Endothelial cell of umbilical vein (primary cell): ENCODE measurements around the gene EVX2. TPM values are rescaled to one million over a fixed set of nuclear protein-coding genes. Genes with fewer than 3 reads are reported as not detected.

Source experiments
- BruUV-seq: library from RNA; stranded (reverse); fragments of 400-500 nt; replicated peaks from 2 replicates; lab custom pipeline; 2021; lab: Mats Ljungman, UMichigan
- CTCF ChIA-PET: fragments of 300-600, 350-600 bp; sonication (Branson Sonifier 250); formaldehyde crosslinking; loops from one replicate; lab custom pipeline; 2021; ENCODE audit warnings: antibody characterized with exemption, inconsistent platforms; lab: Charles Lee
- POLR2A ChIA-PET: fragments of 300-600, 350-600 bp; sonication (Branson Sonifier 250); formaldehyde crosslinking; loops from one replicate; lab custom pipeline; 2021; ENCODE audit warnings: antibody characterized with exemption, inconsistent platforms; lab: Charles Lee
- DNase-seq: peaks from one replicate; pipeline ENCODE4 v3.0.0-alpha.2; 2011; ENCODE audit warnings: low read depth, low spot score
- FAIRE-seq: peaks from 2 replicates; lab custom pipeline; 2011; peaks lifted over from hg19 to GRCh38; lab: Jason Lieb, UNC
- H2AFZ ChIP-seq: 2 replicates; pipeline ENCODE4 v1.6.0; 2012; ENCODE audit warnings: low read depth, low read length, control low read depth, inconsistent platforms
- H3K27ac ChIP-seq: 2 replicates; pipeline ENCODE4 v1.5.1; 2011; ENCODE audit warnings: low read depth, mild to moderate bottlenecking, control low read depth, low read length, moderate library complexity; ENCODE audit not compliant: insufficient read depth
- H3K27me3 ChIP-seq, 2 experiments: 2 replicates each; pipeline versions ENCODE4 v1.6.0 to v1.6.1; 2011; ENCODE audit warnings: low read length in 2 of 2, mixed read lengths in 1 of 2; ENCODE audit not compliant: control insufficient read depth in 2 of 2, insufficient read depth in 2 of 2
- H3K36me3 ChIP-seq, 2 experiments: 2 replicates in 1 of 2; 3 replicates in 1 of 2; pipeline ENCODE4 v1.5.1; 2011; ENCODE audit warnings: low read length in 2 of 2, mild to moderate bottlenecking in 1 of 2, moderate library complexity in 1 of 2; ENCODE audit not compliant: control insufficient read depth in 2 of 2, insufficient read depth in 2 of 2; ENCODE audit errors: extremely low read depth in 1 of 2
- H3K4me1 ChIP-seq: 3 replicates; pipeline ENCODE4 v1.5.1; 2011; ENCODE audit warnings: mild to moderate bottlenecking, low read length; ENCODE audit not compliant: control insufficient read depth, insufficient read depth; ENCODE audit errors: extremely low read depth
- H3K4me2 ChIP-seq: 2 replicates; pipeline ENCODE4 v1.6.1; 2011; ENCODE audit warnings: low read length, control low read depth, mixed read lengths; ENCODE audit not compliant: insufficient read depth
- H3K4me3 ChIP-seq, 3 experiments: fragments of 200-600 bp in 1 of 3; sonication (generic), shearing (Covaris generic) in 1 of 3; replicated peaks in 1 of 3; 2 replicates each; pipeline ENCODE4 v1.5.1; 2011 to 2016; ENCODE audit warnings: control low read depth in 3 of 3, low read length in 3 of 3, mild to moderate bottlenecking in 2 of 3, inconsistent platforms in 1 of 3, low read depth in 1 of 3, moderate library complexity in 1 of 3; ENCODE audit not compliant: insufficient read depth in 1 of 3
- H3K79me2 ChIP-seq: 2 replicates; pipeline ENCODE4 v1.6.0; 2012; ENCODE audit warnings: low read length, inconsistent platforms; ENCODE audit not compliant: control insufficient read depth, insufficient read depth
- H3K9ac ChIP-seq: replicated peaks from 2 replicates; pipeline ENCODE3; 2011; ENCODE audit warnings: low read length, control low read depth; ENCODE audit not compliant: insufficient read depth; ENCODE audit errors: extremely low read depth
- H3K9me1 ChIP-seq: replicated peaks from 3 replicates; pipeline ENCODE4 v1.6.0; 2011; ENCODE audit warnings: mild to moderate bottlenecking, low read length; ENCODE audit not compliant: control insufficient read depth, insufficient read depth; ENCODE audit errors: extremely low read depth
- H3K9me3 ChIP-seq: replicated peaks from 2 replicates; pipeline ENCODE4 v1.5.1; 2012; ENCODE audit warnings: low read length, inconsistent platforms; ENCODE audit not compliant: control insufficient read depth, insufficient read depth
- H4K20me1 ChIP-seq: replicated peaks from 2 replicates; pipeline ENCODE3; 2011; ENCODE audit warnings: mild to moderate bottlenecking, low read length; ENCODE audit not compliant: control insufficient read depth, insufficient read depth; ENCODE audit errors: extremely low read depth
- CTCF ChIP-seq, 2 donors: IDR thresholded peaks; 1 replicate in 1 of 2; 2 replicates in 1 of 2; pipeline ENCODE4 v1.5.1; 2011; ENCODE audit warnings: low read length in 2 of 2, mild to moderate bottlenecking in 2 of 2, moderate library complexity in 2 of 2, control low read depth in 1 of 2, inconsistent platforms in 1 of 2, low read depth in 1 of 2; ENCODE audit not compliant: insufficient read depth in 1 of 2; ENCODE audit errors: extremely low read depth in 1 of 2
- EZH2 ChIP-seq: IDR thresholded peaks from 2 replicates; pipeline ENCODE4 v1.6.1; 2012; ENCODE audit warnings: borderline replicate concordance, low read depth, mild to moderate bottlenecking, moderate library complexity, low read length, inconsistent platforms; ENCODE audit not compliant: severe bottlenecking
- FOS ChIP-seq: IDR thresholded peaks from 2 replicates; pipeline ENCODE4 v1.6.1; 2011; ENCODE audit warnings: mild to moderate bottlenecking, low read length, moderate library complexity, borderline replicate concordance; ENCODE audit not compliant: insufficient read depth
- GATA2 ChIP-seq: IDR thresholded peaks from 2 replicates; pipeline ENCODE4 v1.7.0; 2011; ENCODE audit warnings: low read depth, mild to moderate bottlenecking, moderate library complexity, mixed read lengths, low read length; ENCODE audit not compliant: insufficient read length, insufficient read depth
- JUN ChIP-seq: IDR thresholded peaks from 2 replicates; pipeline ENCODE4 v1.6.1; 2011; ENCODE audit warnings: borderline replicate concordance, low read depth; ENCODE audit not compliant: insufficient read length, insufficient read depth
- MAX ChIP-seq: IDR thresholded peaks from 2 replicates; pipeline ENCODE4 v1.6.1; 2011; ENCODE audit not compliant: insufficient read depth, insufficient read length
- MYC ChIP-seq: IDR thresholded peaks from one replicate; pipeline ENCODE4 v1.6.1; 2011; ENCODE audit warnings: mild to moderate bottlenecking, low read depth, low read length
- POLR2A ChIP-seq: IDR thresholded peaks from 2 replicates; pipeline ENCODE4 v1.6.1; 2012; ENCODE audit warnings: low read depth, mild to moderate bottlenecking, control low read depth, low read length
- POLR2AphosphoS5 ChIP-seq: IDR thresholded peaks from 2 replicates; pipeline ENCODE4 v1.6.1; 2012; ENCODE audit warnings: low read depth, mild to moderate bottlenecking, control low read depth, low read length, moderate library complexity; ENCODE audit not compliant: insufficient read depth
- dilution Hi-C: fragments of 300-500 bp; cut with MboI; formaldehyde crosslinking; loops from one replicate; pipeline ENCODE4 v1.15.0; 2019; ENCODE audit warnings: low sequenced_read_pairs; ENCODE audit not compliant: extremely low pct_ligation_motif_present
- intact Hi-C: fragments of 100-400 bp; cut with micrococcal nuclease; formaldehyde crosslinking; loops from one replicate; pipeline ENCODE4 v1.10.0; 2022
- polyA plus RNA-seq, 4 experiments: library from polyadenylated mRNA; depleted of rRNA in 3 of 4; stranded (reverse) in 3 of 4; unstranded in 1 of 4; fragments of >200 nt; gene quantifications; 2 replicates each; pipeline versions ENCODE4 v1.2.1 to v1.2.3, GENCODE V29; 2011 to 2012; ENCODE audit warnings: missing spikeins in 1 of 4
- total RNA-seq: library from RNA; stranded (reverse); gene quantifications from 2 replicates; pipeline ENCODE4 v1.2.3, GENCODE V29; 2021

Gene EVX2
- total and polyA plus RNA-seq, 2 donors (not counting 3 experiments of a cell fraction or from before 2014, with no cell fraction given), result not detected

GRCh38 chr2:176124110-176124946, 40.6 kb upstream of the EVX2 start:
- Histone ChIP-seq H3K4me3 (no peak overlapping the region), H3K36me3 (no peaks in the 10 kb centered on the region), H3K4me1 (peaks cover 31% of the 10 kb centered on the region), H3K4me2 (peak overlapping the region; percentile 80), H3K9me3 (no peaks in the 10 kb centered on the region), H2AFZ (no peak overlapping the region), H3K27ac (no peak overlapping the region), H3K27me3 (peaks cover 26 to 34% of the 10 kb centered on the region in 2 experiments), H4K20me1 (no peaks in the 10 kb centered on the region), H3K79me2 (no peaks in the 10 kb centered on the region), H3K9me1 (no peaks in the 10 kb centered on the region), H3K9ac (no peak overlapping the region)
- dilution Hi-C loops, result no loop called here
- no peak for TF ChIP-seq POLR2AphosphoS5
- no peak for TF ChIP-seq EZH2
- TF ChIP-seq POLR2A, result no peak
- no peak for TF ChIP-seq CTCF (IDR thresholded peaks at IDR 0.05; ENCODE audit: extremely low read depth in 1 of 2, insufficient read depth in 1 of 2, low read depth in 1 of 2, low read length in 2 of 2)
- no peak for TF ChIP-seq GATA2
- no peak for TF ChIP-seq JUN
- TF ChIP-seq MAX, result no peak
- TF ChIP-seq MYC, result no peak
- TF ChIP-seq FOS, result no peak
- ChIA-PET CTCF (interaction anchor here (0.6 to 10.1 kb wide), 13 partner anchors 295 to 1040 kb away, joined by 3 to 458 read pairs (median 20); no protein-coding TSS in a partner anchor), POLR2A (no interaction called here)
- DNase-seq (no peak), FAIRE-seq (no peak)
- no TSS peak for BruUV-seq
- intact Hi-C loops, result no loop called here
